Epithelial cell of proximal tubule (primary cell): ENCODE results near the gene WIPI1. TPM values are rescaled to one million over a fixed set of nuclear protein-coding genes. Genes with fewer than 3 reads are reported as not detected.

ENCODE experiments used
- DNase-seq: peaks from one replicate; pipeline ENCODE4 v3.0.0-alpha.2; 2011; ENCODE audit warnings: low read depth
- H3K4me3 ChIP-seq: 2 replicates; pipeline ENCODE4 v1.5.1; 2011; ENCODE audit warnings: low read depth, mild to moderate bottlenecking, low read length
- total RNA-seq: library from RNA; depleted of rRNA; stranded (reverse); fragments of >200 nt; gene quantifications from 2 replicates; pipeline ENCODE4 v1.2.3, GENCODE V29; 2015
- TF ChIP-seq, protein P1 (sequence below): conservative IDR thresholded peaks from 2 replicates; pipeline ENCODE4 v1.5.1; 2012; ENCODE audit warnings: low read depth, mild to moderate bottlenecking, low read length

WIPI1 gene, protein sequence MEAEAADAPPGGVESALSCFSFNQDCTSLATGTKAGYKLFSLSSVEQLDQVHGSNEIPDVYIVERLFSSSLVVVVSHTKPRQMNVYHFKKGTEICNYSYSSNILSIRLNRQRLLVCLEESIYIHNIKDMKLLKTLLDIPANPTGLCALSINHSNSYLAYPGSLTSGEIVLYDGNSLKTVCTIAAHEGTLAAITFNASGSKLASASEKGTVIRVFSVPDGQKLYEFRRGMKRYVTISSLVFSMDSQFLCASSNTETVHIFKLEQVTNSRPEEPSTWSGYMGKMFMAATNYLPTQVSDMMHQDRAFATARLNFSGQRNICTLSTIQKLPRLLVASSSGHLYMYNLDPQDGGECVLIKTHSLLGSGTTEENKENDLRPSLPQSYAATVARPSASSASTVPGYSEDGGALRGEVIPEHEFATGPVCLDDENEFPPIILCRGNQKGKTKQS
- 20.2 and 23.4 TPM in 2 replicates for total RNA-seq

DNA sequence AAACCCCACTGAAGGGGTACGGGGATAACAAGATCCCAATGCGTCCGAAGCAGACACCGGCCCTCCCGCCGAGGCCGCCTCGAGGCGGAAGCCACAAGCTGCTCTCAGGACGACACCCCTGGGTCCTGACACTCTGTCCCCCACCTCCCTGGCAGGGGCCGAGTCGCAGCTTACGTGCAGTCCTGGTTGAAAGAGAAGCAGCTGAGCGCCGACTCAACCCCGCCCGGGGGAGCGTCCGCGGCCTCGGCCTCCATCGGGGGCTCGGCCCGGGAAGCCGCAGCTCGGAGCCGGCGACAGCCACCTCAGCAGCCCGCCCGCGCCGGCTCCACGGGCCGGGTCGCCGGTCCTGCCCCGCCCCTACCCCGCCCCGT lies at the start of gene WIPI1:
WIPI1 (minus strand) TSS at position 329 of the 371 bp plus-strand sequence; CDS start at position 254, 75 bp downstream.
- TF ChIP-seq, protein P1, sequence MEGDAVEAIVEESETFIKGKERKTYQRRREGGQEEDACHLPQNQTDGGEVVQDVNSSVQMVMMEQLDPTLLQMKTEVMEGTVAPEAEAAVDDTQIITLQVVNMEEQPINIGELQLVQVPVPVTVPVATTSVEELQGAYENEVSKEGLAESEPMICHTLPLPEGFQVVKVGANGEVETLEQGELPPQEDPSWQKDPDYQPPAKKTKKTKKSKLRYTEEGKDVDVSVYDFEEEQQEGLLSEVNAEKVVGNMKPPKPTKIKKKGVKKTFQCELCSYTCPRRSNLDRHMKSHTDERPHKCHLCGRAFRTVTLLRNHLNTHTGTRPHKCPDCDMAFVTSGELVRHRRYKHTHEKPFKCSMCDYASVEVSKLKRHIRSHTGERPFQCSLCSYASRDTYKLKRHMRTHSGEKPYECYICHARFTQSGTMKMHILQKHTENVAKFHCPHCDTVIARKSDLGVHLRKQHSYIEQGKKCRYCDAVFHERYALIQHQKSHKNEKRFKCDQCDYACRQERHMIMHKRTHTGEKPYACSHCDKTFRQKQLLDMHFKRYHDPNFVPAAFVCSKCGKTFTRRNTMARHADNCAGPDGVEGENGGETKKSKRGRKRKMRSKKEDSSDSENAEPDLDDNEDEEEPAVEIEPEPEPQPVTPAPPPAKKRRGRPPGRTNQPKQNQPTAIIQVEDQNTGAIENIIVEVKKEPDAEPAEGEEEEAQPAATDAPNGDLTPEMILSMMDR, result no peak
- no peak for DNase-seq
- H3K4me3 ChIP-seq, result peak within 1 kb of the TSS; percentile 88

DNA sequence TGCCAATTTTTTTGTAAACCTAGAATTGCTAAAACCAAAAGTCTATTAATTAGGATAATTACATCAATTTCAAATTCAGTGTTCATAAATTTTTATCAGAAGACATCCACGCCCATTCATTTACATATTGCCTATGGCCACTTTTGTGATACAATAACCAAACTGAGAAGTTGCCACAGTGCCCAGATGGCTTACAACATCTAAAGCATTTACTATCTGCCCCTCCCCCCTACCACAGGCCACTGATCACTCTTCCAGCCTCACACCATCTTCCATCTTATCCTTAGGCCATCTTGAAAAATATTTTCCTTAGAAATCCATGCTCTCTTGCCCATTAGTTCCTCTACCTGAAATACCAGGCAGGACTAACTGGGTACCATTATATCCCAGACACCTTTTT lies 48.7 kb upstream of the WIPI1 start:
- TF ChIP-seq, protein P1, result no peak
- no peak overlapping the region for H3K4me3 ChIP-seq
- DNase-seq, result no peak

DNA sequence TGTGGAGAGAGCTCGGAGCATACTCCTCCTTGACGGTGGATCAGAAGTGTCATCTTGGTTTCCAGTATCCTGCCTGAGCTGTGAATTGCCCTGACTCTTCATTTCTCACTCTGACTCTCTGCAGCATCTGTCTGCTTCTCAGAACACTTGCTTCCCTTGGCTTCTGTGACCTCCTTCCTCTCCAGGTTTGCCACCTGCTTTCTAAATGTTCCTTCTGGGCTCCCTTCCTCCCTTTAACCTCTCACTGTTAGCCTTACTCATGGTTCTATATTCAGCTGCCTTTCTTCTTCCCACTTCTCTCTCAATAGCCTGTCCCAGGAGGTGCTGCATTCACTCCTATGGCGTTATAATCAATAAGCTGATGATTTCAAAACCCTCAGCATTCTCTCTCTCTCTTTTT lies 43.8 kb upstream of the WIPI1 start:
- no peak for DNase-seq
- TF ChIP-seq, protein P1, result no peak

DNA sequence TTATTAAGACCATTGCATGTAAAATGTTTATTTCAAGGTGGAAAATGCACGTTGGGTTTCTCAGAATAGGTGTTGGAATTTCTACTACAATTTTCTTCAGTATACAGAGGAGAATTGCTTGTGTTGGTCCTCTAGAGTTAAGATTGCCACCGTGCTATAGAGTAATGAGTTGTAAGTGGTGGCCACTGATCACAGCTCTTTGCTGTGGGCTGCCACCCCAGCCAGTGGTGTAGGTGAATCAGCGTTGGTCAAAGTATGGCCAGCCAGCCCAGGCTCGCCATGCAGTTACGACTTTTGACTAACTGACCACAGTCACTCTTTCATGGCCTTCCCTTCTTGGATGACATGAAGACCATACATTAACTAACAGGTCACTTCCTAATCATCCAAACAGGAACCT lies 42.3 kb upstream of the WIPI1 start:
- DNase-seq, result no peak
- no peak overlapping the region for H3K4me3 ChIP-seq
- TF ChIP-seq, protein P1, result no peak

More for the DNA sequence above, 43.8 kb upstream of the WIPI1 start:
- H3K4me3 ChIP-seq, result no peak overlapping the region

DNA sequence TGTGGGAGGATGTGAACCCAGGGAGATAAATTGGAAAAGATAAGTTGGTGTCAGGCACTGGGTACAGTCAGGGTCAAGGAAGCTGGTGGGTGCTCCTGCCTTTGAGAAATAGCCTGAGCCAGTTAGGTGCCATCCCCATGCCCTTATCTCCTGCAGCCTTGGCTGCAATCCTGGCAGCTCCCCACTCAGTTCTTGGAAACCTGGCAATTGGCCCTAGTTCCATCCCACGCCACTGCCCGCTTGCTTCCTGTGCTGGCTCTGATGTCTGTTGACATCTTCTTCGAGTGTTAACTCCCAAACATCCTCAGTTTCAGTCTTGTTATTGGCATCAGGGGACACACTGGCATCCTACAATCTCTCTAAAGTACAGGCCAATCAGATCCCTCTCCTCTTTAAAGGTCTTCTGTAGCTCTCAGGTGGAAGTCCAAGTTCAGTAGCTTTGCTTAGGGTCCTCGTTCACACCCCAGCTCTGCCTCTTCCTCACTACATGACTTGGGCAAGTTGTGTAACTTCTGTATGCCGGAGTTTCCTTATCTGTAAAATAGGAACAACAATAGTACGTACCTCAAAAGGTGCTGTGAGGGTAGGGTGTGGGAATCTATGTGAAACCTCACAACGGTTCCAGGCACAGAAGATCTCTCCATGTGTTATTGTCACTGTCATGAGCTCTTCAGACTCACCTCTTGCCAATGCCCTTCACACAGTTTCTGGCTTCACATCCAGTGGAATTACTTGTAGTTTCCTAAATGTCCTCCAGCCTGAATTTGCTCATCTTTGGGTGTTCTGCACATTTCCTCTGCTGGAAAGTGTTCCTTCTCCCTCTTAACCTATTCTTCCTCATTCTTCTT lies 41.4 kb upstream of the WIPI1 start:
- no peak overlapping the region for H3K4me3 ChIP-seq
- no peak for DNase-seq
- TF ChIP-seq, protein P1, result no peak

DNA sequence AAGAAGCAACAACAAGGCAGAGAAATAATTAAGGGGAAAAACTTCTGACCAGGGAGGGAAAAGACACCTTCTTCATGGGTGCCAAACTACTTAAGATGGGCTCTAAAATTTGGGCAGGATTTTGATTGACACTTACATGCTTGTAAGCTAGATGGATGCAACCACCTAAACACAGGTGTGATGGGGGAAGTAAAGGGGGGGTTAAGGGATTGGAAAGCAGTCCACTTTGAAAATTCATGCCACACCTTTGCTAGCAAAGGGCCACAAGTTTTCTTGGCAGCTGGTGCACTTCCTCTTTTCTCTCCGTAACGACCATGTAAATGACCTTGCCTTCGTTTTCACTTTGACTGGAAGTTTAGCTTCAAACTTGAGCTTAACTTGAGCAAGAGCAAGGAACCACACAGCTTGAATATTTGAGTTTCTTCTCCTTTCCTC lies 40.6 kb upstream of the WIPI1 start:
- DNase-seq, result no peak
- TF ChIP-seq, protein P1, result no peak
- H3K4me3 ChIP-seq, result no peak overlapping the region
